Measurements from ENCODE around the gene DLGAP1.
"Not testable (repeated sequence)": the region's sequence is repeated elsewhere in the genome, so short reads cannot be mapped to it uniquely, and the experiment has no call there.

The DLGAP1 gene

DNA sequence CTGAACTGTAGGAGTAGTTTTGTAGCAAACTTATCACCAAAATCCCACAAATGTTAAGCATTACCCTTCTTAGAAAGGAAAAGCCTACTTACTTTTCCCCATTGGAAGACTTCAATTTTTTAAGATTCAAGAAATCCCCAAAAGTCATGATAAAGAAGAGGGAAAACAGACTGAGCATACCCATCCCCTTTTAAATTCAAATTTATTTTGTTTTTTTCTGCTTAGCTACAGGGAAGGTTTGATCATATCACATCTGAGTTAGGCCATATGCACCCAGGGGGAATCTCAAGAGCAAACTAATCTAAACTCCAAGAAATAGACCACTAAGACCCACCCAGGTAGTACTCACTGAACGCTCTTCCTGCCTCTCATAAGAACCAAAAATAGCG lies 830.6 kb downstream of the DLGAP1 start:
- no peak for DNase-seq (ENCODE audit: low read depth)

DNA sequence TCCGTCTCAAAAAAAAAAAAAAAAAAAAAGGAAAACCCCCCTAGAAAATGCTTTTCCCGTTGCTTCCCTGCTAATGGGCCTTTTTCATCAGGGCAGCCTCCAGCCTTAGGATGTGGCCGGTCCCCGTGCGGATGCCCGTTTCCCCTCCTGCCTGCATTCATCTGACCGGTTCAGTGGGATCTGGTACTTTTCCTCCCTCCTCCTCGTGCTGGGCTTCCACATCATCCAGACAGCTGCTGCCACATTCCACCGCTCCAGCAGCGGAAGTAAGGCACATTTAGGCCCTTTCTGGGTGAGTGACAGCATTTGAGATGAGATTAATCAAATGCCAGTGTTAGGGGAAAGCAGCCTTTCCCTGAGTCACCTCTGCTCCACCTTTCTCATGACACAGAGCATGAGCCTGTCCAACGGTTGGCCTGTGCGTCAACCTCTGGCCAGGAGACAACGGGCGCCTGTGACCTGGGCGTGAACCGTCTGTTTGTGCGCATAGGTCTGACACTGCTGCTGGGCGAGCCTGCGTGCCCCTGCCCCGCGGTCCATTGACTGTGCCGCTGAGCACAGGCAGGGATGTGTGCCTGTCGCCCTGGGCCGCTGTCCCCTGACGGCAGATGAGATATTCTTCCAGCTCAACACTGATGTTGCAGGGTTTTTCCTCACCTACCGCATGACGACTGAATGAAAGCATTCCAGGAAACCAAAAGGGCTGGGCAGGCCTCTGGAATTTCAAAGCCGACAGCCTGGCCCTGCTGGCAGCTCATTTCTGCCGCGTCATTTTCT lies 831.1 kb downstream of the DLGAP1 start:
- no peak for DNase-seq (ENCODE audit: low read depth)

DNA sequence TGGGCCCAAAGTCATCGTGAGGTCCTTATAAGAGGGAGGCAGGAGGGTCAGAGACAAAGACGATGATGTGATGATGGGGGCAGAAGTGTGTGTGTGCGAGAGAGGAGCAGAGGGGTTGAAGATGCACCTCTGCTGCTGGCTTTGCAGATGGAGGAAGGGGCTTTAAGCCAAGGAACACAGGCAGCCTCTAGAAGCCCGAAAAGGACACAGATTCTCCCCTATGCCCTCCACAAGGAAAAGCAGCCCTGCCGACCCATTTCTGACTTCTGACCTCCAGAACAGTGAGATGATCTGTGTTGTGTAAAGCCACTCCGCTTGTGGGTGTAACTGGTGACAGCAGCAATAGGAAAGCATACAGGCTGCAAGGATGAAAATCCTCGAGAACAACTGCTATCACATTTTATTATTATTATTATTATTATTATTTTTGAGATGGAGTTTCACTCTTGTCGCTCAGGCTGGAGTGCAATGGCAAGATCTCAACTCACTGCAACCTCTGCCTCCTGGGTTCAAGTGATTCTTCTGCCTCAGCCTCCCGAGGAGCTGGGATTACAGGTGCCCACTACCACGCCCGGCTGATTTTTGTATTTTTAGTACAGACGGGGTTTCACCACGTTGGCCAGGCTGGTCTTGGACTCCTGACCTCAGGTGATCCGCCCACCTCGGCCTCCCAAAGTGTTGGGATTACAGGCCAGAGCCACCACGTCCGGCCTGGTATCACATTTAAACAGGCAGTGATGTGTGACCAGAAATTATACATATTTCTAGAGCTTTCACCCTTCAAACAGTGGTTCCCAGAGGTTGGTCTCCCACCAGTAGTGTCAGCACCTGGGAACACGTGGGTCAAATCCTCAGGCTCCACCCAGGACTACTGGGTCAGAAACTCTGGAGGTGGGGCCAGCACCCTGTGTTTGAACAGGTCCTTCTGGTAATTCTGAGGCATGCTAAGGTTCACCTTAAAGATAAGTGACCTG lies 834.7 kb downstream of the DLGAP1 start:
- no peak for DNase-seq (ENCODE audit: low read depth)

DNA sequence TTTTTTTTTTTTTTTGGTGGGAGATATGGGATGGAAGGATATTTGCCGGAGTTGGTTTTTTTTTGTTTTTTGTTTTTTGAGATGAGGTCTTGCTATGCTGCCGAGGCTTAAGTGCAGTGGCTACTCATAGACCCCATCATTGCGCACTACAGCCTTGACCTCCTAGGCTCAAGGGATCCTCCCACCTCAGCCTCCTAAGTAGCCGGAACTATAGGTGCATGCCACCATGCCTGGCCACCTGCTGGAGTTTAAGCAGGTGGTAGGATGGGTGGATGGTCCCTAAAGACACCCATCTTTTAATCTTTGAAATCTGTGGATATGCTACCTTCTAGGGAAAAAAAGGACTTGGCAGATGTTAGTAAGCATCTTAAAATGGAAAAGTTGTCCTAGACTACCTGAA lies 835.4 kb downstream of the DLGAP1 start:
- no peak for DNase-seq (ENCODE audit: low read depth)

DNA sequence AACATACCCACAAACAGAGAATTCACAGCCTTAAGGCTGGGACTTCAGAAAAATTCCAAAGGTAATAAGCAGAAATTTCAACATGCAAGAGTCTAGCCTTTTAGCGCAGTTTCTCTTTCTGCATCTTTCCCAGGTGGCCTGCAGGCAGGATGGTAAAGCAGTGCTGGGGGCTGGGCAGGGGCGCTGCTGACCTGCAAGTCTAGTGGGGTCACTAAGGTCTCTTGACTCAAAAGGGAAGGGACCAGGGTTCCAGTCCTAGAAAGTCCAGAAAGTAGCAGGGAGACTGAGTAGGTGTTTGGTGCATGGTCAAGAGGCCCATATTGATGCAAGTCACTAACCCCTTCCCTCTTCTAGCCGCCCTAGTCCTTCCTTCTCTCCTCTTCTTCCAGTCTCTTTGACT lies 835.9 kb downstream of the DLGAP1 start:
- DNase-seq (ENCODE audit: low read depth), result no peak

DNA sequence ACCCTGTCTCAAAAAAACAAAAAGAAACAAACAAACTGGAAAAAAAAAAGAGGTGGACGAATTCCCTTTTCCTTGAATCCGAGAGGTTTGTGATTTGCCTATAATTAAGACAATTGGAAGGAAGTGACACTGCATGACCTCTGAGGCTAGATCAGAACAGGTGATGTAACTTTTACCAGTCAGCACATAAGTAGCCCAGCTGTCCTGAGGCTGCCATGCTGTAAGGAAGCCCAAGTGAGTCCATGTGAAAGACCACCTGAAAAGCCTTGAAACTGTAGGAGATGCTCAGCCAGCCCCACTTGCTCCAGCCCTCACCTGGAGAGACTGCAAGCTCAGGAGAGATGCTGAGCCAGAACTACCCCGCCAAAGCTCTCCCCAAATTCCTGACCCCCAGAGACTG lies 838.4 kb downstream of the DLGAP1 start:
- no peak for DNase-seq (ENCODE audit: low read depth)

DNA sequence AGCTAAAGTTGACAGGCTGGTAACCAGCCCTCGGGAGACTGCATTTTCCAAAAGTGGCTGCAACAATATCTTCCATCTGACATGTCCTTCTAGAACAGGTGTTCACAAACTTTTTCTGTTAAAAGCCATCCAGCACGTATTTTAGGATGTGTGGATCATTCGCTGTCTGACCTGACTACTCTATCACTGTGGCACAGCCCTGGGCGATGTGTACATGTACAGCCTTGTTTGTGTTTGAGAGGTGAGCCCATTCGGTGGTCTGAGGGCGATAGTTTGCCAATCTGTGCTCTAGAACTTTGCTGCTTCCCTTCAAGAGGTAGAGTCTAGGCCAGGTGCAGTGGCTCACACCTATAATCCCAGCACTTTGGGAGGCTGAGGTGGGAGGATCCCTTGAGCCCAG lies 839.0 kb downstream of the DLGAP1 start:
- DNase-seq (ENCODE audit: low read depth), result no peak

DNA sequence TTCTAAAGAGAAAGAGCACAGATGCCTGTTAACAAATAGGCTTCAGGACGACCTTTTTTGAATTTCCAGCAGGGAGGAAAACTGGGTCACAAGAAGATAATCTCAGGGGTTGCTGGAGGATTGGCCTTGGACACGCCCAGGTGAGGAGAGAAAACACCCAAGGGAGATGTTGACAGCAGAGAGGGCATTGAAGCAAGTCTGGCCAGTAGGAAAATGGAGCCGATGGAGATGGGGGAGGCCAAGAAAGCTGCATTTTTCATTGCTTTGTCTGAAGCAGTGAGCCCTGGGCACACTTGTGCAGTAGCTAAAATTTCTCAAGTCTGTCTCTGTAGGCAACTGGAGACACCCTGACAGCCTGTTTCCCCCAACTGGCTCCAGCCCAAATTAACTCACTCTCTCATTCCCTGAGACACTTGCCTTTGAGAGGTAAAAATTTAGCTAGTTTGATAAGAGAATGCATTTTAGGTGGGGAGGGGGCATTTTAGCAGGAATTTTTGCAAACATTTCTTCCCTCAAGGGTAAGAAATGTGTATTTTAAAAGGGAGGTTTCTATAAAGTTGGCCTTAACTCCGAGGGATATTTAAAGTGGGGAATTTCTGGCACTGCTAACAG lies 839.6 kb downstream of the DLGAP1 start:
- no peak for DNase-seq (ENCODE audit: low read depth)

DNA sequence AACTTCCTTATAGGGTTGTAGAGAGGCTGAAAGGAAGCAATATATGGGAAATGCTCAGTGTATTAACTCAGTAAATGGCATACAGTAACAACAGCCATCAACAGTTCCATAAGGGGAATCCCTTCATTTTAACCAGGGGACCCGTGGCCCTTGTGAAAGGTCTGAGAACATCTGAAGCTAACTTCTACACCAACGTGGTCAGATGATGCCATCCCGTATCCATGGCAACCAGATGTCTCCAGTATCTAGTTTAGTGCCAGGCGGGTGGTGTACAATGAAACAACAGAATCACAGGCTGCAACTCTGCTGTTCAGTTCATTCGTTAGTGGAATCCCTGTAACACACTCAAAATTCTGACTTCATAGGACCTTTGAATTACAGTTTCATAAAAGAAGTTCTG lies 842.8 kb downstream of the DLGAP1 start:
- no peak for DNase-seq (ENCODE audit: low read depth)

DNA sequence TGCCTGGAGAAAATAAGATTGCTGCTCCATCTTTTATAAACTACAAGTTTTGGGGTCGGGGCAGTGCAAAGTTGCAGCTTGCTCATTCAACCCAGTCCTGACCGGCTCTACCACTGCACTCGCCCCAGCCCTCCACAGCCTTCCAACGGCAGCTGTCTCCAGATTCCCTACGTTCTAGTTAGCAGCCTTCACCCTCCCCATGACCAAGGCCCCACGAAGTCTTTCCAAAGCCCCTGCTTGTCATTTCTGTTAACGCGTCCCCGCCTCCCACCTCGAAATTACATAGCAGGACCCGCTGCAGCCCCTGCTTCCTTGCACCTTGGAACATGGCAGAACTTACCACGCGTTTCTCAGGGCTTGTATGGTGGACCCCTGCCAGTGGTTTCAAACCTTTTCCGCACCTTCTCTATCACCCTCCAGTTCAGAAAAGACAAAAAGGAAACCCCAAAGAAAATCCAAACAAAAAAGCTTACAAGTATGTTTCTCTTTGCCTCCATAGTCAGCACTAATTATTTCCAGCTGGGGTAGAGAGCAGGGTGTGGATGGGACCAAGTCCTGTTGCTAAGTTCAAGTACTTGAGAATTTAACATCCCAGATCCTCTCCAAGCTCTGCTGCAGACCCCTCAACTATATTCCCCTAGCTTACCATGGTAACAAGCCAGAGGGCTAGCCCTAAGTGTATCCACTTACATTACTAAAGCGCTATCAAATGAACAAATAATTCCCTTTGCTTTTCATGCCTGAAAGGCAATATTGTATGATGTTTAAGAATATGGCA lies 843.6 kb downstream of the DLGAP1 start:
- DNase-seq (ENCODE audit: low read depth), result no peak

DNA sequence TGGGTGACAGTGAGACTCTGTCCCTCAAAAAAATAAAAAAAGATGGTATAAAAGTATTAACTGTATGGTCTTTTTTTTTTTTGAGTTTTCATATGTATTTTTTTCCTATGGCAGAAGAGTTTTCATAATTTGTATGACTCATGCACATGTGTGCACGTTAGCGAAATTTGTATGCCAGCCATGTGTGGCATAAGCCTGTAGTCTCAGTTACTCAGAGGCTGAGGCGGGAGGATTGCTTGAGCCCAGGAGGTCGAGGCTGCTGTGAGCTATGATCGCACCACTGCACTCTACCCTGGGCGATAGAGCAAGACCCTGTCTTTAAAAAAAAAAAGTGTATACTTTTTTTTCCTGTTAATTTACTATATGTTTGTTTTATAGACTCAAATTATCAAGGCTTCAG lies 844.3 kb downstream of the DLGAP1 start:
- DNase-seq (ENCODE audit: low read depth), result no peak

DNA sequence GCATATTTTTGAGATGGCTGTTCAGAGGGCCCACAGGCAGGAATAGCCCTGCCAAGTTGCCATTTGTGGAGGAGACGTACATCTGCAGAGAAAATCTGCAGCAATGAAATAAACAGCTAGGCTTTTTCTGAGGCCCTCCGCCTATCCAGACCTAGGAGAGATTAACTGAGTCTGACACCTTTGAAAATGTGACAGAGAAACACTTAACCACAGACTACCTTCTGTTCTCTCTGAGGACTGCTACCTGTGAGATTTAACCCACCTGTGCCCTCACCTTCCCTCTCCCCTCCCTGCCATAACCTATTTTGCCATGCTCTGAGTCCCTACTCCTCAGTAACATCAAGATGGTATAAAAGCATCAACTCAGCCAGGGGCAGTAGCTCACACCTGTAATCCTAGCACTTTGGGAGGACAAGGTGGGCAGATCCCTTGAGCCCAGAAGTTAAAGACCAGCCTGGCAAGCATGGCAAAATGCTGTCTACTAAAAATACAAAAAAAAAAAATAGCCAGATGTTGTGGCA lies 844.9 kb downstream of the DLGAP1 start:
- DNase-seq (ENCODE audit: low read depth), result no peak

DNA sequence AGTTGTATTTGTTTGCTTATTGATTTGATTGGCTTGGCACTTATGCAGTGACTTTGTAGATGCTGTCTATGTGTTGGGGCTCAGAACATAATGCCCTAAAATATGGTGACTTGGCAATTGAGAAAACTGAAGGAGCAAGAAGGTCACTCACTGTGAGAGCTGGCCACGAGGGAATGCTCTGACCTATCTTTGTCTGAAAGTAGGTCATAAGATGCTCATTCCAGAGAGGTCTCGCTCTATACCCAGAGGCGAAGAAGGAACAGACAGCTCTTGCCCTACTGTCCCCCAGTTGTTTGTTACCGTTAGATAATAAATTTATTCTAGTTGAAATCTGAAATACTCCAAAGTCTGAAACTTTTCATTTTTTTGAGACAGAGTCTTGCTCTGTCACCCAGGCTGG lies 846.6 kb downstream of the DLGAP1 start:
- no peak for DNase-seq (ENCODE audit: low read depth)

DNA sequence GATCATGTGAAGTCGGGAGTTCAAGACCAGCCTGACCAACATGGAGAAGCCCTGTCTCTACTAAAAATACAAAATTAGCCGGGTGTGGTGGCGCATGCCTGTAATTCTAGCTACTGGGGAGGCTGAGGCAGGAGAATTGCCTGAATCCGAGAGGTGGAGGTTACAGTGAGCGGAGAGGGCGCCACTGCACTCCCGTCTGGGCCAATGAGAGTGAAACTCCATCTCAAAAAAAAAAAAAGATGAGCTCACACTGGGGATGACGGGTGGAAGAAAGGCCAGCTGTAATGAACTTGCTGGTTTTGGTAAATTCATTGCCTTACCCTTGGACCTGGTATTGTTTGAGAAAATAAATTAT lies 847.0 kb downstream of the DLGAP1 start:
- DNase-seq (ENCODE audit: low read depth), result not testable (repeated sequence)

DNA sequence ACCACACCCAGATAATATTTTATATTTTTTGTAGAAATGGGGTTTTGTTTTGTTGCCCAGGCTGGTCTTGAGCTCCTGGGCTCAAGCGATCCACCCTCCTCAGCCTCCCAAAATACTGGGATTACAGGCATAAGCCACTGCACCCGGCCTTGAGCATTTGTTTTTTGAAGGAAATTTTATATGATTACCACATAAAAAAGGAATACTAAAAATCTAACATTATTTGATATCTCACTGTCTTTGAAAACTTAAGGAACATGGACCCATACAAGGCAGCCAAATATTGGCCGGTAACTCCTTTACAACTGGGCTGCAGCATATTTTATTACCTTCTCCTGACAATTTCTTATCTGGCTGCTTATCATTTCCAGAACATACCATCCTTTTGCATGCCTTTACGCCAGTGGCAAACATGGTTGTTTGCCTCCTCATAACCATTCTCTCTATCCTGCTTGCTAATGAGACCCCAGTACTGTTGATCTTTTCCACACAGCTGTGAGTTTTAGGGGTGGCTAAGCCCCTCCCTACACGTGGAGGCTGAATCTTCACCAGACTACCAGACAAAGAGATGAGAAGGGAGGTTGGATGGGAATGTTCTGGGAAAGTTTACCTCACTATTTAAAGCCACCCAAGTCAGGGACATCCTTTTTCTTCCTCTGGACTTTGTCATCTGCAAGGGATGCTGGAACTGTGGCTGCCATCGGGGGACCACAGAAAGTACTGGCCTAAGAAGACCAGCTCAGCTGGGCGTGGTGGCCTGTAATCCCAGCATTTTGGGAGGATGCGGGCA lies 847.6 kb downstream of the DLGAP1 start:
- DNase-seq (ENCODE audit: low read depth), result no peak

DNA sequence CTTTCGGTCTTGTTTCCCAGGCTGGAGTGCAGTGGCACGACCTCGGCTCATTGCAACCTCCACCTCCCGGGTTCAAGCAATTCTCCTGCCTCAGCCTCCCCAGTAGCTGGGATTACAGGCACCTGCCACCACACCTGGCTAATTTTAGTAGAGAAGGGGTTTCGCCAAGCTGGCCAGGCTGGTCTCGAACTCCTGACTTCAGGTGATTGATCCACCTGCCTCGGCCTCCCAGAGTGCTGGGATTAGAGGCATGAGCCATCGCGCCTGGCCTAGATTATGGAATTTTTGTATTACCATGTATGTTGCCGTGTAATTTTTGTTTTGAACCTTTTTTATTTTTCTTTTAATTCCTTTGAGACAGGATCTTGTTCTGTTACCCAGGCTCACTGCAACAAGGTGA lies 848.2 kb downstream of the DLGAP1 start:
- DNase-seq (ENCODE audit: low read depth), result not testable (repeated sequence)

DNA sequence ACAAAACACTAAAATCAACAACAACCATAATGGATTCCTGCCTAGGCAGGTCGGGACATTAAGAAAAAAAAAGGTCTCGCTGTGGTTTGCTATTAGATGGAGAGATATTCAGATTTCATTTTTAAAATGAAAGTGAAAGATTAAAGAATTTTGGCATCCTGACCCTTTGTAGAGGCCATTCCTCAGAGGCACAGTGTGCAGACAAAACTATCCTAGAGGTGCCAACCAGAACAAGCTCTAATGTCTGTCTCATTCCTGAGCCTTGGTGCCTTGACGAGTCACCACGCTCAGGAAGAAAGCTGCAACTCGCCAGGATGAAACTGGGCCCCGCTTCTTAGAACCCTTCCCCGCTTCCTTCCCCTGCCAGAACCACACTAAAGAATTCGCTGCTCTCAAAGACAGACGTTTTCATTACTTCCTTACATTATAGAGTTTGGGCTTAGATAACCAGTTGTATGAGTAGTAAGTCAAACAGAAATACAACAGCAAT lies 849.1 kb downstream of the DLGAP1 start:
- no peak for DNase-seq (ENCODE audit: low read depth)

DNA sequence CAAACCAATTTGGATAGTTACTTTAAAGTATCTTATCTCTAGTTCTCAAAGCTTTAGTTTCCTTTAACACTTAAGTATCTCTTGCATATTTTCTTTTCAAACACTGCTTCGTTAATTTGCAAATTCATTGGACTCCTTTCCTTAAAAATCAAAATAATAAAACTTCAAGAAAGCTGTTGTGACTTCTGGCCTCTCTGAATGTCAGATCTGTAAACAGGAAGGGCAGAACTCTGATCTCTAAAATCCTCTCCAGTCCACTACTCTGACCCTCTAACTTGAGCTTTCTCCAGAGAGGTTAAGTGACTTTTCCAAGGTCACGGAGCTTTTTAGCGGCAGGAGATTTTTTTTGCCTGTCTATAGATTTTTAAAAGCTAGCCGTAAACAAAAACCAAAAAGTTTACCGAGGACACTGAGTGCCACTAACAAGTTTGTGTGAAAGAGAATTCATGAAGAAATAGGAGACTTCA lies 849.6 kb downstream of the DLGAP1 start:
- DNase-seq (ENCODE audit: low read depth), result no peak

DNA sequence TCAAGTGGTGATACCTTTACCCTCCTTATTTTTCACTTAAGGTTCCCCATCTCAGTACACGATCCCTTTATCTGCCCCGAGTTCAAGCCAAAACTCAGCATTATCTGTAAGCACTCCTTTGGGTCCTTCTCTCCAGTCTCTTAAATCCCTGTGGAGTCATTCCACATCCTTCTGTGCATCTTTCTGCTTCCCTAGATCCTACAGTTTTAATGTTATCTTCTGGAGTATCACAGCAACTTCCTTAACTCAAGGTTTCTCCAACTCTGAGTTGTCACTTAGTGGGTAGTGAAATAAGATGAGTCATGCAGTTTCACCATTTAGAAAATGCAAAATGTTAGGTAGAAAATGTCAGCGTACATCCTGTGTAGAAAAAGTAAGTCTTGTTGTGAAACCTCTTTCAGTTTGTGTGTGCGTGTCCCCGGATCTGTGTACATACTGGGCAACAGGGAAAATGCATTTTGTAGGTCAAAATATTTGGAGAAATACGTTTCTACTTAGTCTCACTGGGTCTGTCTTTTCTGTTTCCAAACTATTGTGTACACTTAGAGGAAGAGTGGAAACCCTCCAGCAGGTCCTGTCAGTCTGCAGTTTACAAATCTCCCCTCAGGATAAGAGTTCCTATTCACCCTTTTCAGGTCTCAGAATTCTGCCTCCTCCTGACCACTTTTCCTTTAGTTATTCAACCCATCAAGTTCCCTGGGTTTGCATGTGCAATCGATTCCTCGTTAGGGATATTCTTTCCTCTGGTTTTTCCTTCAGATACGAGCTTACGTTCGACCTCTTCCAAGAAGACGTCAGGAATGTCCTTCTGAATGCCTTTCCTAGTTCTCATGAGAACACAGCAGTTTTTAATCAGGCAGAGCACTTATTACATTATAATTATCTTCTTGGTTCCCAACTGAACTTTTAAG lies 850.4 kb downstream of the DLGAP1 start:
- DNase-seq (ENCODE audit: low read depth), result no peak

DNA sequence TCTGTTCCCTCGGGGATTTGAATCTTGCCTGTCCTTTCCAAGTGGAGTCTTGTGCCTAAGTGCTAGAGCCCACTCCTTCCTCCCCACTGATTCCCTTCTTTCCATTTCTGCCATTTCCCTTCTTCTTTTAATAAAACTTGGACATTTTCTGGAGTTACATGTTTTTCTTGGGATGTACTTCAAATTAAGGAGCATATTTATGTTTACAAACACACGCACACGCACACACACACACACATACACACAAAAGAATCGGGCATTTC lies 850.9 kb downstream of the DLGAP1 start:
- no peak for DNase-seq (ENCODE audit: low read depth)
